PC-3 (cell line): ENCODE results near the gene PKNOX1.
"Not testable (repeated sequence)": the region's sequence is repeated elsewhere in the genome, so short reads cannot be mapped to it uniquely, and the experiment has no call there.

Experiments used
- EZH2 ChIP-seq: fragments of 300-600 bp; sonication (generic); IDR thresholded peaks from one replicate; pipeline ENCODE4 v1.6.1; 2017; ENCODE audit warnings: antibody characterized with exemption, mild to moderate bottlenecking, low read length; ENCODE audit not compliant: unreplicated experiment
- EZH2phosphoT487 ChIP-seq: fragments of 300-600 bp; sonication (generic); IDR thresholded peaks from 2 replicates; pipeline ENCODE4 v1.6.1; 2018; ENCODE audit warnings: mild to moderate bottlenecking, antibody characterized with exemption, low read length, borderline replicate concordance
- TF ChIP-seq, protein P1 (sequence below): fragments of 300-600 bp; sonication (generic); conservative IDR thresholded peaks from 2 replicates; pipeline ENCODE4 v1.5.1; 2017; ENCODE audit warnings: antibody characterized with exemption, low read depth, mild to moderate bottlenecking, low read length

DNA sequence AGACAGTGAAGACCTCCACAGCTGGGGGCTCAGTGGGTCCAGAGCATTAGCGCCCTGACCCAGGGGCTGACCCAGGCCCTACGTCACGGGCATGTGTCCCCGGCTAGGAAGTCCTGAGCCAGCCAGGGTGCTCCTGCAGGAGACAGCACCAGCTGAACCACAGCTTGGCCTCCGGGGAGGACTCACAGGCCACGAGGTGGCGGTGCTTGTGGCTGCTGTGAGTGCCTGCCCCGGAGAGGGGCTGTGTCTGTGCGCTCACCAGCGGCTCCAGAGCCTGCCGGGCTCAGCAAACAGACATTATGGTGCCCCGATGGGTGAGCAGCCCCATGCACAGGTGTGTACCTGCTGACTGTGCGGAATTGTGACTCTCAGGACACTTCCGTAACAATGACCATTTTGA is 70.2 kb downstream of the PKNOX1 start:
- not testable (repeated sequence) for TF ChIP-seq EZH2, EZH2phosphoT487
- TF ChIP-seq, protein P1, sequence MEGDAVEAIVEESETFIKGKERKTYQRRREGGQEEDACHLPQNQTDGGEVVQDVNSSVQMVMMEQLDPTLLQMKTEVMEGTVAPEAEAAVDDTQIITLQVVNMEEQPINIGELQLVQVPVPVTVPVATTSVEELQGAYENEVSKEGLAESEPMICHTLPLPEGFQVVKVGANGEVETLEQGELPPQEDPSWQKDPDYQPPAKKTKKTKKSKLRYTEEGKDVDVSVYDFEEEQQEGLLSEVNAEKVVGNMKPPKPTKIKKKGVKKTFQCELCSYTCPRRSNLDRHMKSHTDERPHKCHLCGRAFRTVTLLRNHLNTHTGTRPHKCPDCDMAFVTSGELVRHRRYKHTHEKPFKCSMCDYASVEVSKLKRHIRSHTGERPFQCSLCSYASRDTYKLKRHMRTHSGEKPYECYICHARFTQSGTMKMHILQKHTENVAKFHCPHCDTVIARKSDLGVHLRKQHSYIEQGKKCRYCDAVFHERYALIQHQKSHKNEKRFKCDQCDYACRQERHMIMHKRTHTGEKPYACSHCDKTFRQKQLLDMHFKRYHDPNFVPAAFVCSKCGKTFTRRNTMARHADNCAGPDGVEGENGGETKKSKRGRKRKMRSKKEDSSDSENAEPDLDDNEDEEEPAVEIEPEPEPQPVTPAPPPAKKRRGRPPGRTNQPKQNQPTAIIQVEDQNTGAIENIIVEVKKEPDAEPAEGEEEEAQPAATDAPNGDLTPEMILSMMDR: not testable (repeated sequence)
